PC-9 (cell line): Measurements from ENCODE around the gene CMSS1. TPM values are rescaled to one million over a fixed set of nuclear protein-coding genes. Genes with fewer than 3 reads are reported as not detected.

ENCODE experiments used
- BruUV-seq: library from RNA; stranded (reverse); fragments of 400-500 nt; replicated peaks from 2 replicates; lab custom pipeline; 2021; lab: Mats Ljungman, UMichigan
- CTCF ChIA-PET: fragments of 300-600 bp; sonication (Branson Sonifier 250); formaldehyde crosslinking; loops from one replicate; lab custom pipeline; 2022; ENCODE audit warnings: antibody characterized with exemption; lab: Charles Lee
- POLR2A ChIA-PET: fragments of 300-600 bp; sonication (Branson Sonifier 250); formaldehyde crosslinking; loops from one replicate; lab custom pipeline; 2022; ENCODE audit warnings: antibody characterized with exemption; ENCODE audit not compliant: unreplicated experiment; lab: Charles Lee
- DNase-seq, 2 experiments: peaks; one replicate each; pipeline versions ENCODE4 v3.0.0 to v3.0.0-alpha.2; 2015 to 2022; ENCODE audit warnings: mixed read lengths in 1 of 2
- H2AFZ ChIP-seq: fragments of 200-600 bp; sonication (generic); 2 replicates; pipeline ENCODE4 v1.8.1; 2017; ENCODE audit warnings: antibody characterized with exemption
- H3F3A ChIP-seq: fragments of 200-600 bp; sonication (generic); 2 replicates; pipeline ENCODE4 v1.8.1; 2017; ENCODE audit warnings: antibody characterized with exemption, mild to moderate bottlenecking, low read depth; ENCODE audit not compliant: insufficient read depth
- H3K27ac ChIP-seq: fragments of 200-600 bp; sonication (generic); 2 replicates; pipeline ENCODE4 v1.6.1; 2016; ENCODE audit warnings: mixed run types
- H3K27me3 ChIP-seq: fragments of 200-600 bp; sonication (generic); 2 replicates; pipeline ENCODE4 v1.6.1; 2016; ENCODE audit warnings: low read depth, mixed run types; ENCODE audit not compliant: insufficient read depth
- H3K36me3 ChIP-seq: fragments of 200-600 bp; sonication (generic); 2 replicates; pipeline ENCODE4 v1.6.1; 2016; ENCODE audit warnings: low read depth, mixed run types
- H3K4me1 ChIP-seq: fragments of 200-600 bp; sonication (generic); replicated peaks from 2 replicates; pipeline ENCODE4 v1.6.1; 2016; ENCODE audit warnings: mixed run types; ENCODE audit not compliant: insufficient read depth
- H3K4me2 ChIP-seq: fragments of 200-600 bp; sonication (generic); 2 replicates; pipeline ENCODE4 v1.6.1; 2017; ENCODE audit warnings: mixed run types
- H3K4me3 ChIP-seq: fragments of 200-600 bp; sonication (generic); 2 replicates; pipeline ENCODE4 v1.6.1; 2016; ENCODE audit warnings: mixed run types
- H3K79me2 ChIP-seq: fragments of 200-600 bp; sonication (generic); 2 replicates; pipeline ENCODE4 v1.6.1; 2017; ENCODE audit warnings: low read depth, mixed run types
- H3K9me2 ChIP-seq: fragments of 200-600 bp; sonication (generic); 2 replicates; pipeline ENCODE4 v1.8.1; 2017; ENCODE audit warnings: mild to moderate bottlenecking; ENCODE audit not compliant: insufficient read depth
- H3K9me3 ChIP-seq: fragments of 200-600 bp; sonication (generic); 2 replicates; pipeline ENCODE4 v1.8.1; 2016; ENCODE audit warnings: low read depth; ENCODE audit not compliant: insufficient read depth
- H4K20me1 ChIP-seq: fragments of 200-600 bp; sonication (generic); 2 replicates; pipeline ENCODE4 v1.8.1; 2017; ENCODE audit not compliant: insufficient read depth
- CTCF ChIP-seq: fragments of 200-600 bp; sonication (generic); conservative IDR thresholded peaks from 2 replicates; pipeline ENCODE4 v1.6.1; 2017; ENCODE audit warnings: mixed run types, antibody characterized with exemption, mild to moderate bottlenecking, moderate library complexity
- EZH2 ChIP-seq: fragments of 200-600 bp; sonication (generic); IDR thresholded peaks from 2 replicates; pipeline ENCODE4 v1.8.0; 2017; ENCODE audit warnings: antibody characterized with exemption, low read depth
- intact Hi-C: fragments of 100-400 bp; cut with micrococcal nuclease; formaldehyde crosslinking; loops from one replicate; pipeline ENCODE4 v1.10.0; 2022; ENCODE audit not compliant: unreplicated experiment
- total RNA-seq: library from RNA; stranded (reverse); gene quantifications from 2 replicates; pipeline ENCODE4 v1.2.3, GENCODE V29; 2021

CMSS1 gene
- total RNA-seq, 1 experiment from 2014 or later = 98.9 TPM

- POLR2A ChIA-PET = no interaction called here
- no peaks in the 10 kb centered on the region; the same call in 1 of the 2 replicates for H3F3A ChIP-seq
- CTCF ChIA-PET = no interaction called here
Observed at GRCh38 chr3:100062665-100063064, 245.0 kb downstream of the CMSS1 start.

GRCh38 chr3:100063929-100064461 lies 246.3 kb downstream of the CMSS1 start:
- Histone ChIP-seq H3K9me3 (no peaks in the 10 kb centered on the region), H3K9me2 (peaks cover 3% of the 10 kb centered on the region; the same call in 1 of the 2 replicates), H3K4me1 (no peaks in the 10 kb centered on the region), H2AFZ (no peak overlapping the region), H4K20me1 (no peaks in the 10 kb centered on the region), H3K27me3 (no peaks in the 10 kb centered on the region), H3K79me2 (no peaks in the 10 kb centered on the region), H3F3A (no peaks in the 10 kb centered on the region; the same call in 1 of the 2 replicates), H3K4me2 (no peak overlapping the region), H3K36me3 (no peaks in the 10 kb centered on the region), H3K4me3 (no peak overlapping the region), H3K27ac (no peak overlapping the region)
- POLR2A ChIA-PET = no interaction called here
- CTCF ChIA-PET = no interaction called here
- no TSS peak for BruUV-seq
- TF ChIP-seq CTCF = no peak
- TF ChIP-seq EZH2 = no peak
- intact Hi-C loops = no loop called here
- no peak for DNase-seq

More at GRCh38 chr3:100062665-100063064, 245.0 kb downstream of the CMSS1 start:
- Histone ChIP-seq H3K9me3 (no peaks in the 10 kb centered on the region), H2AFZ (no peak overlapping the region), H3K79me2 (no peaks in the 10 kb centered on the region), H3K4me2 (no peak overlapping the region), H3K27ac (no peak overlapping the region), H3K9me2 (peaks cover 3% of the 10 kb centered on the region; the same call in 1 of the 2 replicates), H3K27me3 (no peaks in the 10 kb centered on the region), H3K36me3 (no peaks in the 10 kb centered on the region), H3K4me1 (no peaks in the 10 kb centered on the region), H3K4me3 (no peak overlapping the region), H4K20me1 (no peaks in the 10 kb centered on the region)
- TF ChIP-seq CTCF (no peak), EZH2 (no peak)
- BruUV-seq = no TSS peak
- intact Hi-C loops = no loop called here
- DNase-seq = no peak

GRCh38 chr3:100067589-100067988 lies 249.9 kb downstream of the CMSS1 start:
- Histone ChIP-seq H3K4me3 (no peak overlapping the region), H3K9me3 (peaks cover 12% of the 10 kb centered on the region), H2AFZ (no peak overlapping the region), H3K79me2 (no peaks in the 10 kb centered on the region), H3K36me3 (no peaks in the 10 kb centered on the region), H3K27ac (no peak overlapping the region), H3F3A (no peaks in the 10 kb centered on the region), H3K27me3 (no peaks in the 10 kb centered on the region), H4K20me1 (no peaks in the 10 kb centered on the region), H3K4me1 (no peaks in the 10 kb centered on the region), H3K4me2 (no peak overlapping the region), H3K9me2 (peaks cover 3% of the 10 kb centered on the region; the same call in 1 of the 2 replicates)
- TF ChIP-seq EZH2 (no peak), CTCF (no peak)
- ChIA-PET POLR2A (no interaction called here), CTCF (interaction anchor here (0.7 kb wide), 1 partner anchor 188 kb away, joined by 4 read pairs; no protein-coding TSS in a partner anchor)
- no TSS peak for BruUV-seq
- intact Hi-C loops = no loop called here
- no peak for DNase-seq
